HG03571 (cell line): ENCODE results near the gene RMDN2.
A peak's percentile ranks its signal among the peaks of the same experiment; 100 is the strongest.

Experiments
- ATAC-seq: cut with Tn5 transposase; IDR thresholded peaks from one replicate; pipeline ENCODE4 v1.9.1; 2021; ENCODE audit not compliant: unreplicated experiment

The RMDN2 gene, protein sequence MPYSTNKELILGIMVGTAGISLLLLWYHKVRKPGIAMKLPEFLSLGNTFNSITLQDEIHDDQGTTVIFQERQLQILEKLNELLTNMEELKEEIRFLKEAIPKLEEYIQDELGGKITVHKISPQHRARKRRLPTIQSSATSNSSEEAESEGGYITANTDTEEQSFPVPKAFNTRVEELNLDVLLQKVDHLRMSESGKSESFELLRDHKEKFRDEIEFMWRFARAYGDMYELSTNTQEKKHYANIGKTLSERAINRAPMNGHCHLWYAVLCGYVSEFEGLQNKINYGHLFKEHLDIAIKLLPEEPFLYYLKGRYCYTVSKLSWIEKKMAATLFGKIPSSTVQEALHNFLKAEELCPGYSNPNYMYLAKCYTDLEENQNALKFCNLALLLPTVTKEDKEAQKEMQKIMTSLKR

DNA sequence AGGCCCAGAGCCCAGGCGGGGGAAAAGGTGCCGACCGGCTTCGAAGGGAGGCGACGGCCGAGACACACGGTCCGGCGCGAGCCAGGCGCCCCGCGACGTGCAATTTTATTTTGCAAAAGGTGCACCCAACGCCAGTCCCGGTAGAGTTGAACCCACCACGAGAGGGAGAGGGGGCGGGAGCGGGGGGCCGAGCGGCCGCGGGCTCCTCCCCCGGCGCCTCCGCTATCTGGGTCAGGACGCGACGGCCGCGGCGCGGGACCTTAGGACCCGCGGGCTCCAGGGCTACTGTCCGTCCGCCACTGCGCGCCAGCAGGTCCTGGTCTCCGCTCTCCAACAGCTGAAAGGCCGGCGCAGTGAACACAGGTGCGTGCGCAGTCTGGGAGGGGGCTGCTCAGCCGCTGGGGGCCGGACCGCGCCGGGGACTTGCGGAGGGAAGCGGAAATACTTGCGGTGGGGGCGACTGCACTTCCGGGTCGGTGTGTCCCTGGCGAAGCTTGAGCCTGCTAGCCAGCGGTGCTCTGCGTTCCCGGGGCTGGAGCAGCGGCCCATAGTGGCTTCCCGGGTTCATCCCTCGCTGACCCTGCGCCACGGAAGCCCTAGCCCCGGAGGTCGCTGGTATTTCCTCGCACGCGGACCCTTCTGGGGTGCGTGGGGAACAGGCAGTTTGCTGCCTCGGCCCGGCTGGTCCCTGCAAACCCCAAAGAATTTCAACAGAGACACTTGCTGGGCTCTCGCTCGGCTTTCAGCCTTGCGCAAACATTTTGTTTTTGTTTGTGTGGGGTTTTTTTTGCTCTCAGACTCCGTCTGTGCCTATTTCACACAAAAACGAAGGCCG lies at the start of gene RMDN2:
Gene RMDN2 (plus strand): TSS at position 225 of the 835 bp plus-strand sequence. CDS start 3,991 bp downstream, outside the sequence.
- peak; percentile 83 for ATAC-seq

DNA sequence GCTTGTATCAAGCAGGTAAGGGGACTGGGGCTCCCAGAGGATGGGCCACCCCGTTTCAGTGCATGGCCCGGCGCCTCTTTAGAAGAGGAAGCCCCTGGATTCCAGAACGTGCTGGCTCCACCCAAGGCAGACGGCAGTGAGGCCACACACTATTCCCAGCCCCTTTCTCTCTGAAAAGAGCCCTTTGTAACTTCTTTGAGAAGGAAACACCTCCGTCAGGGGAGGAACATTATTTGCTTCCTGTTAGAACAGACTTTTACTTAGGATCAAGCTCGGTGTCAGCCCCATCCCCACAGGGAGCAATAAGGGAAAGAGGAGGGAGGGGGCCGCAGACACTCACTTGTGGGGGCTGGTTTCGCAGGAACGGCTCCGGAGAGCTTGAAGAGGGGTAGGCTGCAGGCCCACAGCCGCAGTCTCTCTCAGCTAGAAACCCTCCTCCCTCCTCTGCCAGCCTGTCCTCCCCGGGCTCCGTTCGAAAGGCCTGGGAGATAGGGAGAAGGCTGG lies 49.6 kb upstream of the RMDN2 start:
- ATAC-seq = no peak

DNA sequence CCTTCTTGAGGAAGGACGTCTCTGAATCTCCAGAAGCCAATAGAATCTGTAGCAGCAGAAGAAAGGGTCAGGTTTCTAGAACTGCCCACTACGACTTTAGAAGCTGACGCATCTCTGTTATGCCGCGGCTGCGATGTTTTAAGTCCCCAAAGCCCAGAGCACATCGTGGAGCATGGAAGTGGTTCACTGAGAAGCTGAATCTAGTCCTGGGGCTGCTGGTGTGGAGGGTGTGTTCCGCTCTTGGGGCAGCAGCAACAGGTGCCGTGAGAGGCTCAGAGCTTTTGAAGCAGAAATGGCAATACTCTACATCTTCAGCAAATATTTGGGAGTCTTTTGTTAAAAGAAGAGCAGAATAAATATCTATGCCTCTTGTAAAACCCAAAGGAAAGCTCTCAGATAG lies 48.9 kb upstream of the RMDN2 start:
- ATAC-seq = no peak

DNA sequence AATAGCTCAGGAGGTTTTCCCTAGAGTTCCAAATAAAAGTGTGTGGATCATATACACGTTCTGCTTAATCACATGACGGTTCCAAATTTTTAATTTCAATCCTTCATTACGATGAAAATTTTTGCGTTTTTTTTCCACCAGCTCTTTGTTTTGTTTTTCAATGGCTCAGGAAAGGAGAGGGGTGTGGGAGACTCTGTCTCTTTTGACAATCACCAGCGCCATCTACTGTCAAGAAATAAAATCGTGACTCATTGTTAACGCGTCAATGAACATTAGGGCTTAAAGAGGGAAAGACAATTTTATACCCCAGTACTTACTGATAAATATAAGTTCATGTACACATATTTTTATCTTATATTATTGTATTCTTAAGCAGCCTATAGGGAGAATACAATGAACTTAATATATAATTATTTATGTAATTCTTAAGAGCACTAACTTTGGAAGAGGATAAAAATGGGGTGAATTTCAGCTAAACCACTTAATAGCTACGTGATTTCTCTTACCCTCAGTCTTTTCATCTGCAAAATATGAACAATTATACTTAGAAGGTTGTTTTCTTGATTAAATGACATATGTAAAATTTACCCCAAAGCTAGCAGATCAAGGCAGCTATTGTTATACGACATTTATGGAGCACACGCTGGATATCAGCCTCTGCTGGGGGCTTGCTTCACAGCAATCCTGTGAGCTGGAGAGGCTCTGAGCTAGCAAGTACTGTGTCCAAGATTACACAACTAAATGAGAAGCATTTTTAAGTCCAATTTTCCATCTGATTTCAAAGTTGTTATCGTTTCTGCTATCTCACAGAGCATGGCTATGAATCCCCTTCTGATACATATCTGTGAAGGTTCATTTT lies 47.4 kb upstream of the RMDN2 start:
- ATAC-seq = no peak

DNA sequence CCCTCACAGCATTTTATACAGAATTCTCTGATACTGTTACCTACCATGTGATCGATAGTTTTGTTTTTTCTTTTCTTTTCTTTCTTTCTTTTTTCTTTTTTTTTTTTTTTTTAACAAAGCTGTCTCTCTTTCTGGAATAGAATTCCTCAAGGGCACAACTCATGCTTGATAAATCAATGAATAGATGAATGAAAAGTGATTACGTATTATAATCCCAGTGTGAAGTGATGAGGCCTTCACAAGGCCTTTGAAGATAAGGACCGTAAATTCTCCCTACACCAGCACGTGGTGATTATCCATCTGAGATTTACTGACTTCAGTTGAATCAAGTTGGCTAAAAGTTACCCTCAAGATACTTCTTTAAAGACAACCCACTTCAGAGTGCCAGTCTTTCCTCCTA lies 46.6 kb upstream of the RMDN2 start:
- no peak for ATAC-seq

DNA sequence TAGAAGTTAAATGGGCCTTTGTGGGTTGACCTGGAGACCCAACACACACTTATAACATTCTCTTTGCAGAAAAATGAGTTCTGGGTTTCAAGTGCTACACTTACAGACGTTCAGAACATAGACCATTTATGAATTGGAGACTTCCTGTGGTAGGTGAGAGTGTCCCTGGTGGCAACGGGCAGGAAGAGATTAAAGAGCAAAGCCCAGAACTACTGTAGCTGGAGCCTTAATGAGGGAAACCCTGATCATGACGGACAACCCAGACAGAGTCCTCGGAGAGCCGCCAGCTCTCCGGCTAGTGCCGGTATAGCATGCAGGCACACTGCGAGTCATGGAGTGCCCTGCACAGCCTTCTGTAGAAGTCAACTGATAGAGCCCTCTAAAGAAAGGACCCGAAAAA lies 44.5 kb upstream of the RMDN2 start:
- ATAC-seq = no peak

DNA sequence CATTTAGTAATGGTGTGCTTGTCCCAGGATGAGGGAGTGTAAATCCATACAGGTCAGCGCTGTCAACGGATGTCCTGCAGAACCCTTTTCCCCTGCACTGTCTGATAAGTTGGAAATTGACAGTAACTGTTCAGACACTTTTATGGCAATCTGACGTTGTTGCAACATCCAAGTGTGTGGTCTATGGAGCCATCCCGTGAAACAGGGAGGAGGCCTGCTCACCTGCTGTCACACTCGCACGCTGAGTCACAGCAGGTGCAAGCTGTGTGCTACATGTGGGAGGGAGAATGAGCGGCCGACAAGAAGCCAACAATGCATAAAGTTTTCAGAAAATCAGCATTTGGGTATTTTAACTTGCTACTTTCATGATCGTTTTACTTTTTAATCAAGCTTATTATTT lies 43.7 kb upstream of the RMDN2 start:
- no peak for ATAC-seq

DNA sequence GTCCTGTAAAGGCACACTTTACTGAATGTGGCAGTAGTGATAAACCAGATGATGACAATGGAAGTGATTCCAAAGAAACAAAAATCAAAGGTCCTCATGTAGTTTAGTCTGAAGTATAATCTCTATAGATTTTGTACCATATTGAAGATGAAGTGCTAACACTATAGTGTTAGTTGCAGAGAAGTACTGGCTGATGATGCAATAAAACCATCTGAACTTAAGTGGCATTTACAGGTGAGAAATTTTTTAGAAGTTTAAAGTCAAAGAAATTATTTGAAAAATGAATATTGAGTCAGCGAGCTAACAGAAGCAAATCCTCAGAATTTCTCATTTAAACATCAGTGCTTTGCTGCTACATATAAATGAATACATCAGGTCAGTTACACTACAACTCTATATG lies 43.1 kb upstream of the RMDN2 start:
- ATAC-seq = no peak

DNA sequence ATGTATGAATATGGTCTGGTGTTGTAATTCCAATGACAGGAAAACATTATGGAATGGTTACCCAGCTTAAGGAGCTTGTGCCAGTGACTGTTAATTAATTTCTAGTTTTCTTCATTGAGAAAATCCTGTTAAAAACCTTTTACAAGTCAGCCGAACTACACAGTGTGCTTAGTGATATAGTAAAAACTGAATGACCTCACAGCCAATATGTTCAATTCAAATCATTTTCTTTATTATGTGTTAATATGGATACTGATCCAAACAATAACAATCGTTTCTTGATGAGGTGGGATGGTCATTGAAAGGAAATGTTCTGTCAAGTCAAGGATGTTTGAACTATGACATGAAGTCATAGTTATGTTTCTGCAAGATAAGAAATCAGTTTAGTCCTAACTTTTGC lies 41.6 kb upstream of the RMDN2 start:
- no peak for ATAC-seq

DNA sequence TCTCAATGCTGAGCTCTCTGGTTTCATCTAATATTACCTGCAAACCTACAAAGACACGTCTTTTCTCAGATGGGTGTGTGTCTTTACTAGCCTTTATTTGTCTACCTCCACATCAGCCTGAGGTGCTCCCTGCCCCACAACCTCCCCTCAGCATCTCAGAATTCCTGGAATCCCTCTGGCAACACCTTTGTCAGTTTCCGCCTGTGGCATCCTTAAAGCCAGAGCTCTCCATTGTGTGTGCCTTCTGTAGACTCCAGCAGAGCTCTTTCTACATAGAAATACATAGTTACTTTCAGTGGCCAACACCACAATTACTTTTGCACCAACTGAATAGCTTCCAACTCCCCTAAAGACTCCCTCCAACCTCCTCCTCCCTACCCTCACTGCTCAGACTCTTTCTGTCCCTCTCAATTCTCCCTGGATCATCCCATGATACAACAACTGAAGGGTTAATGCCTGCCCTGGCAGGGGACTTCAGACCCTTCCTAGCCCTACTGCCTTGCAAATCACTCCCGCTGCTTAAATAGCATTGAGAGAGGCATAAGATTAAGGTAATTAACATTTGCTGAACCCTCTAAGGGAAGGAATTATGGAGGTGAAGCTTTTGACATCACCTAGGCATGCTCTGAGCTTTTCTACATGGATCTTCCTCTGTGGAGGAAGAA lies 39.6 kb upstream of the RMDN2 start:
- ATAC-seq = no peak

DNA sequence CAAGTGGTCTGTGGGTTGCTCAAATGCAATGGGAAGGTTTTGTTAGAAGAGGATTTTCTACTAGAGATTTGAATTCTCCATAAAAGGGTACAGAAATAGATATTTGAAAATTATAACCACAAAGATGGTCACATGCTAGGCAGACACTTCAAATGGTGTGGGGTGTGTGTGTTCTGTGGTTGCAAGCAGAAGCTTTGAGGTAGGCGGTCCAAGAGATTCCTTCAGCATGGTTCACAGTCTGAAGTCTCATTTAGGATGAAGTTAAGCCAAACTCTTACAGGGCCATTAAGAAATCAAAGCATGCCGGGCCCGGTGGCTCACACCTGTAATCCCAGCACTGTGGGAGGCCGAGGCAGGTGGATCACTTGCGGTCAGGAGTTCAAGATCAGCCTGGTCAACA lies 38.3 kb upstream of the RMDN2 start:
- ATAC-seq = no peak

DNA sequence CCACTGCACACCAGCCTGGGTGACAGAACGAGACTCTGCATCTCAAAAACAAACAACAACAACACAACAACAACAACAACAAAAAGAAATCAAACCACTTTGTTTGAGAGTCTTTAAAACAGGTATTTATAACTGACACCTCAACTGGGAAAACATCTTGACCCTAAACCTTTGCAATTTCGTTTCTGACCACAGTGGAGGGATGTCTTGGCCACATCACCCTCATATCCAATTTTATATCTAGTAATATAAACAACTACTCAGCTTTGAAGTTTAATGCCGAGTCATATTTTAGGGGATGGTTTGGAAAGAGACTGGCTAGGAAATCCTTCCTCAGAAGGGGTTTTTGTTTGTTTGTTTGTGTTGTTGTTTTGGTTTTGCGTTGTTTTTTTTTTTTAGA lies 37.8 kb upstream of the RMDN2 start:
- ATAC-seq = no peak

DNA sequence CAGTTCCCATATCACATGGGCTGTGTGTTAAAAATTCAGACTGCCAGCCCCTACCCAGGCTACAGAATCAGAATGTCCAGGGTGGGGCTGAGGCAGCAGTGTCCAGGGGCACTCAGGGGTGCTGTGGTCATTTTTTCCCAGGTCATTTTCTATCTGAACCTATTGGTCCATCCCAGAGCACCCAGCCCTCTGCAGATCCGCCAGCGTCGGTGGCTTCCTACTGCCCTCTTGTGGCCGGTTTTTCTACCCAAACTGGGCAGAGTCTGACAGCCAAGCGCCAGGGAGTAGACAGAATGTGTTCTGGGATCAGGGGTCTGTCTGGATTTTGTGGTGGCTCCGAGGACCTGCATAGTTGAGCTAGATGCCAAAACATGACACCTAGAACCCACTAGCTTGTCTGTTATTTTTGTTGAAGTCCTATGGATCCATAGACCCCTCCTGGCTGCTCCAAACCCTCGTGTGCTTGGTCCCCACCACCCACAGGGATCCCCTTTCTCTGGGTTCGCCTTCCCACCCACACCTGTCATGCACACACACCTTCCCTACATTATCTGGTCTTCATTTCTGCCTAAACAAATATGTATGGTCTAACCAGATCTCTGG lies 34.1 kb upstream of the RMDN2 start:
- no peak for ATAC-seq

DNA sequence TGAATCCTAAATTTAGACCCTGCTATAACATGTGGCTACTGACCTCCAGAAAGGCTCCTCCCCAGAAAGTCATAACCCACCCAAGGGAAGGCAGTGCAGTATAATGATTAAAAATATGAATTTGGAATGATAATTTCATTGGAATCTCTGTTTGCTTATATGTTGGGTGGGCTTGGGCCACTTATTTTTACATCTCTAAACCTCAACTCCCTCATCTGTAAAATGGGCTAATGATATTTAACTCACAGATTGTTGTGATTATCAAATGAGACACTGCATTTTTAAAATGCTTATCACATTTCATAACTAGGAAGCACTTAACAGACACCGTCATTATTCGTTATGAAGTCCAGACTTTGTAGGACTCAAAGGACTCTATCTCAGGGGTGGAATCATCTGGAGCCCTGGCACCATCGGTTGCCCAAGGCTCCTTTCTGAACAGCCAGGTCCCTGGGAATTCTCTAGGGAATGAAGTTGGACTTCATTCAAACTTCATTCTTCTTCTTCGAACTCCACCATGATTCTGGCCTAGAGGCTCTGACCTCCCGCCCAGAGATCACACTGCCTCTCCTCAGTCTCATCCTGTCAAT lies 33.1 kb upstream of the RMDN2 start:
- ATAC-seq = no peak

DNA sequence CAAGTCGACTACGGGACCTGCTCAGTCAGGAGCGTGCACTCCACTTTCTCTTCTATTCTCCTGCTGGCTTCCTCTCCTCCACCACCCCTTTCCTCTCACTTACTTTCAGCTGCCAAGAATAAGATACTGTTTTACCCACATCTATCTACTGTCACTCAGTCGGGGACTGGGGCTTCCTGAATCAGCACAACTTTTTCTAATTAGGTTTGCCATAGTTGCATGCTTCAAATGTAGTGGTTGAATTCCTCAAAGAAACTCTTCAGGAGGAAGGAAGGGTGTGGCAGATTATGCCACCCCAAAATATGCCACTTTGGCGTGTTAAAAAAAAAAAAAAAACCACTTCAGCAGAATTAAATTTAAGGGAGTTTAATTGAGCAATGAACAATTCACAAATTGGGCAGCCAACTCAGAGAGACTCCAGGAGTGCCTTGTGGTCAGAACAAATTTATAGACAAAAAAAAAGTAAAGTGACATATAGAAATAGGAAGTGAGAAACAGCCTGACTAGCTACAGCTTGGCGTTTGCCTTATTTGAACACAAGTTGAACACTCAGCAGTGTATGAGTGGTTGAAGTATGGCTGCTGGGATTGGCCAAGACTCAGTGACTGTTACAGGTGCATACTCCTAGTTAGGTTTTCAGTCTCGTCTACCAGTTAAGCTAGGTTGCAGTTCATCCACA lies 32.5 kb upstream of the RMDN2 start:
- peak; percentile 57 for ATAC-seq

DNA sequence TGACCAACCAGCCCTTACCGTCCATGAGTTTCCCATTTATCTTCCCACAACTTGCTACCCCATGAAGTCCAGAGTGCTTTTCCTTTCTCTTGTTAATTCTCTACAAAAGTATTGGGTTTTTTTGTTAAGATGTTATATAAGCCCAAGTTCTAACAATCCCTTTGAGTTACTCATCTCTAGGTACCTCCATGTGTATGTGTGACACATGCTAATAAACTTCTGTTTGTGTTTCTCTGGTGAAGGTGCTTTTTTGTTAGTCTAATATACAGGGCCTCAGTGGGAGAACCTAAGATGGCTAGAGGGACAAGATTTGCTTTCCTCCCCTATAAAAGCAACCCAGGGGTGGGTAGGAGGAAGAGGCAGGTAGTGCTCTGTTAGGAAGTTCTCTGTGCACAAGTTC lies 31.8 kb upstream of the RMDN2 start:
- no peak for ATAC-seq

DNA sequence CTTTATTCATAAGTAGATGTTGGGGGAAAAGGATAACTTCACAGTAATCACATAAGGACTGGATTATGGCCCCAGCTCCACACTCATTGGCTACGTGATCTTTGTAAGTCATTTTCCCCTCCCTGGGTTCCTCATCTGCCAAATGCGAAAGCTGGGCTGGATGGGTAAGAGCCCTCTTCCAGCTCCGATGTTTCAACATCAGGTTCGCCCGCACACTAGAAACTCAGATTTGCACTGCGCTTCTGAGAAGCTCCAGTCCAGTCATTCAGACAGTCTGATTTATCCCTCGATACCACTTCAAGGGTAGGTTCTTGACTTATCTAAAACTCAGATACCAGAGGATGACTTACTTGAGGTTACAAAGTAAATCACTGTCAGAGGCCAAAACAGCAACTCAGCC lies 31.0 kb upstream of the RMDN2 start:
- no peak for ATAC-seq

DNA sequence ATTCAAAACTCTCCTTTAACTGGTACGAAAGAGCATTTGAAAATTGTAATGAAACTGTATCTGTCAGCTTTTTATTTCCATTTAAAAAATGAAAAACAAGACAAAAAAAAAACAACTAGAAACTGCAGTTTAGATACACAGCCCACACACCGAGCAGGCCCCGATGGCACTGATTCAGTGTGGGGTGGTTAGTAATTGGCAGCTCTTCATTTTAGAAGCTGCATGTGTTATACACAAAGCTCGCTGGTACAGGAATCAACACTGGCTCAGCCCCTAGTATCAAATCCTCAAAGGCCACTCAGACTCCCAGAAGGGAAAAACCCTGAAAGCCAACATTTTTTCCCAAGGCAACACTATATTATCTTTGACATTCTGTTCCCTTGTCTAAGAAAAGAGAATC lies 30.5 kb upstream of the RMDN2 start:
- no peak for ATAC-seq

DNA sequence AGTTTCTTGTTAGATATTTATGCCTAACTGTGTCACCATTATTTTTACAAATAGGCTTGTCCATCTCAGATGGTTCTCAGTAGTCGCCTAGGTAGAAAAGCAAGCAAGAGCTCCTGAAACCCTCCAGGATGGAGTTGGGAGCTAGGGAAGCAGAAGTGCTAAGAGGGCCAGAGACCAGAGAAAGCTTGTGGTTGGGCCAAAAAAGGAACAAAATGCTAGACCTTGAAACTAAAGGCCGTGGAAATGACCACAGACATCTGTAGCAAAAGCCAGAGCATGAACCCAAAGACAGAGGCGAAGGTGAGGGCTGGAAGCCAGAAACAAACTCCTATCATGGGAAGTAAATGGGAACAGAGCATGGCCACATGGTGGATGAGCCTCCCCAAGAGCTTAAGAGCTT lies 29.9 kb upstream of the RMDN2 start:
- no peak for ATAC-seq
